Upper lobe of left lung (tissue), 6 donors: ENCODE data around the gene ESRP2. TPM values are rescaled to one million over a fixed set of nuclear protein-coding genes. Genes with fewer than 3 reads are reported as not detected.

Experiments
- ATAC-seq, 2 donors: fragments of 200-7000 bp; cut with Tn5 transposase; one replicate each; pipeline ENCODE4 v1.9.1; 2022; ENCODE audit warnings: mild to moderate bottlenecking in 2 of 2, moderate library complexity in 2 of 2; ENCODE audit not compliant: low FRiP score in 2 of 2
- DNase-seq, 2 donors: peaks; one replicate each; pipeline ENCODE4 v3.0.0-alpha.2; 2019 to 2020
- H3K27ac ChIP-seq, 4 donors: fragments of 200-600 bp; sonication (generic); one replicate each; pipeline ENCODE4 v1.5.1; 2016 to 2019
- H3K27me3 ChIP-seq, 4 donors: fragments of 200-600 bp; sonication (generic); one replicate each; pipeline ENCODE4 v1.5.1; 2017 to 2019
- H3K36me3 ChIP-seq, 4 donors: fragments of 200-600 bp; sonication (generic); one replicate each; pipeline ENCODE4 v1.5.1; 2016 to 2019
- H3K4me1 ChIP-seq, 4 donors: fragments of 200-600 bp; sonication (generic); one replicate each; pipeline ENCODE4 v1.5.1; 2018 to 2019
- H3K4me3 ChIP-seq, 4 donors: fragments of 200-600 bp; sonication (generic); one replicate each; pipeline ENCODE4 v1.5.1; 2017 to 2019; ENCODE audit warnings: mild to moderate bottlenecking in 2 of 4, moderate library complexity in 1 of 4
- H3K9me3 ChIP-seq, 4 donors: fragments of 200-600 bp; sonication (generic); one replicate each; pipeline ENCODE4 v1.5.1; 2018 to 2019
- CTCF ChIP-seq, 6 experiments: fragments of 450-650 bp in 4 of 6; fragments of 200-600 bp in 2 of 6; sonication (generic) in 2 of 6; IDR thresholded peaks; one replicate each; pipeline ENCODE4 v1.5.1; 2016 to 2019; ENCODE audit warnings: antibody characterized with exemption in 6 of 6
- EP300 ChIP-seq, 4 donors: sonication (generic); formaldehyde crosslinking; IDR thresholded peaks; one replicate each; pipeline ENCODE4 v1.5.1; 2017; ENCODE audit warnings: antibody characterized with exemption in 4 of 4, control low read depth in 2 of 4
- POLR2A ChIP-seq, 4 donors: fragments of 450-650 bp; IDR thresholded peaks; one replicate each; pipeline ENCODE4 v1.5.1; 2016 to 2017; ENCODE audit warnings: antibody characterized with exemption in 4 of 4, mild to moderate bottlenecking in 2 of 4
- POLR2AphosphoS5 ChIP-seq, 2 donors: sonication (generic); formaldehyde crosslinking; IDR thresholded peaks; one replicate each; pipeline ENCODE4 v1.5.1; 2017; ENCODE audit warnings: antibody characterized with exemption in 2 of 2
- WGBS, 2 donors: methylation state at CpG; one replicate each; pipeline ENCODE4 v1.1.5; 2017 to 2018; 5-methylcytosine and 5-hydroxymethylcytosine counted together
- total RNA-seq, 6 donors: library from RNA; depleted of rRNA in 4 of 6; stranded (reverse); fragments of >200 nt in 4 of 6; gene quantifications; one replicate each; pipeline versions ENCODE4 v1.1.0 to v1.2.1, GENCODE V29; 2016 to 2021
- donor health status: DM: no; HTN: no; CAD: no; lungs with moderate emphysema.
- donor health status: DM: no; HTN: yes; CAD: no; lungs with severe emphysema.

Gene ESRP2
- 100 to 1,000 TPM in 1 of 6 donors, 10 to 100 TPM in 5; 54.2 to 102 (median 64.4) TPM for total RNA-seq

- Histone ChIP-seq H3K36me3 (peaks cover 0 to 18% (median 12%) of the 10 kb centered on the region in 4 donors), H3K27me3 (no peaks in the 10 kb centered on the region), H3K4me1 (peaks cover 27 to 66% (median 43%) of the 10 kb centered on the region in 4 donors), H3K9me3 (no peaks in the 10 kb centered on the region), H3K27ac (peak within 1 kb of the TSS; percentile 87 to 96 (median 92)), H3K4me3 (peak within 1 kb of the TSS; percentile 50 to 66 (median 60))
- TF ChIP-seq CTCF (IDR thresholded peaks at IDR 0.05) (no peak), POLR2A (IDR thresholded peaks at IDR 0.05) (no peak), EP300 (IDR thresholded peaks at IDR 0.05) (no peak), POLR2AphosphoS5 (IDR thresholded peaks at IDR 0.05) (no peak)
- WGBS, 2 donors, result 20 to 40% methylated on average over 1 to 8 of the region's 36 CpGs
- ATAC-seq (no peak), DNase-seq (no peak)
Observed at GRCh38 chr16:68235887-68236136, at the start of gene ESRP2. ESRP2 (minus strand) TSS chr16:68236127; CDS start chr16:68236045, 82 bp downstream.

GRCh38 chr16:68285683-68286082 lies 49.8 kb upstream of the ESRP2 start:
- ATAC-seq (no peak), DNase-seq (no peak)
- Histone ChIP-seq H3K4me3 (no peak overlapping the region), H3K27ac (peak overlapping the region in 3 of 4 donors; percentile 52 to 65 (median 57)), H3K27me3 (no peaks in the 10 kb centered on the region), H3K4me1 (peaks cover 31 to 70% (median 62%) of the 10 kb centered on the region in 4 donors), H3K36me3 (peaks cover 0 to 27% (median 10%) of the 10 kb centered on the region in 4 donors), H3K9me3 (no peaks in the 10 kb centered on the region)
- 90 to 94% methylated on average over 3 of the region's 3 CpGs for WGBS, 2 donors
- TF ChIP-seq EP300 (IDR thresholded peaks at IDR 0.05) (no peak), POLR2A (IDR thresholded peaks at IDR 0.05) (no peak), CTCF (IDR thresholded peaks at IDR 0.05) (no peak)

- DNase-seq (no peak), ATAC-seq (peak in 1 of 2 donors; percentile 14)
- Histone ChIP-seq H3K27me3 (no peaks in the 10 kb centered on the region), H3K4me3 (no peak overlapping the region), H3K4me1 (peaks cover 26 to 64% (median 59%) of the 10 kb centered on the region in 4 donors), H3K27ac (peak overlapping the region in 3 of 4 donors; percentile 52 to 65 (median 57)), H3K36me3 (peaks cover 0 to 24% (median 9%) of the 10 kb centered on the region in 4 donors), H3K9me3 (no peaks in the 10 kb centered on the region)
- no peak for TF ChIP-seq POLR2AphosphoS5 (IDR thresholded peaks at IDR 0.05)
- TF ChIP-seq EP300 (IDR thresholded peaks at IDR 0.05), result no peak
- no peak for TF ChIP-seq CTCF (IDR thresholded peaks at IDR 0.05)
- no peak for TF ChIP-seq POLR2A (IDR thresholded peaks at IDR 0.05)
- WGBS, 2 donors, result 27 to 35% methylated on average over 5 of the region's 5 CpGs
Observed at GRCh38 chr16:68284847-68285246, 48.9 kb upstream of the ESRP2 start.

GRCh38 chr16:68283801-68284598 lies 48.1 kb upstream of the ESRP2 start:
- H3K27ac ChIP-seq, result peak overlapping the region in 3 of 4 donors; percentile 23 to 65 (median 57)
- H3K9me3 ChIP-seq, result no peaks in the 10 kb centered on the region
- TF ChIP-seq EP300 (IDR thresholded peaks at IDR 0.05), result no peak
- TF ChIP-seq POLR2AphosphoS5 (IDR thresholded peaks at IDR 0.05), result no peak
- TF ChIP-seq CTCF (IDR thresholded peaks at IDR 0.05), result no peak
- TF ChIP-seq POLR2A (IDR thresholded peaks at IDR 0.05), result no peak
- no peak overlapping the region for H3K4me3 ChIP-seq
- WGBS, 2 donors, result 75 to 78% methylated on average over 9 of the region's 9 CpGs
- no peak for DNase-seq
- peaks cover 17 to 62% (median 53%) of the 10 kb centered on the region in 4 donors for H3K4me1 ChIP-seq
- ATAC-seq, result peak in 1 of 2 donors; percentile 14
- H3K36me3 ChIP-seq, result peaks cover 0 to 20% (median 9%) of the 10 kb centered on the region in 4 donors
- no peaks in the 10 kb centered on the region for H3K27me3 ChIP-seq
